Ishikawa (cell line): Measurements from ENCODE around the gene ARHGEF28.

Source experiments
- CEBPB ChIP-seq: IDR thresholded peaks from 2 replicates; pipeline ENCODE4 v1.6.1; 2012
- CREB1 ChIP-seq: IDR thresholded peaks from 2 replicates; pipeline ENCODE4 v1.6.1; 2012; ENCODE audit warnings: low read depth
- EGR1 ChIP-seq: IDR thresholded peaks from 2 replicates; pipeline ENCODE4 v1.6.1; 2012
- EP300 ChIP-seq: IDR thresholded peaks from 2 replicates; pipeline ENCODE4 v1.6.1; 2012; ENCODE audit warnings: borderline replicate concordance
- FOXM1 ChIP-seq: IDR thresholded peaks from 2 replicates; pipeline ENCODE4 v1.6.1; 2012; ENCODE audit warnings: low read depth, borderline replicate concordance
- MAX ChIP-seq: IDR thresholded peaks from 2 replicates; pipeline ENCODE4 v1.6.1; 2012
- NFIC ChIP-seq: IDR thresholded peaks from 2 replicates; pipeline ENCODE4 v1.6.1; 2012
- RAD21 ChIP-seq: IDR thresholded peaks from 2 replicates; pipeline ENCODE4 v1.6.1; 2012; ENCODE audit warnings: low read depth
- REST ChIP-seq: IDR thresholded peaks from 2 replicates; pipeline ENCODE4 v1.6.1; 2012; ENCODE audit warnings: low read depth, mild to moderate bottlenecking
- TAF1 ChIP-seq: IDR thresholded peaks from 2 replicates; pipeline ENCODE4 v1.6.1; 2012; ENCODE audit warnings: low read depth, mild to moderate bottlenecking
- TCF12 ChIP-seq: IDR thresholded peaks from 2 replicates; pipeline ENCODE4 v1.6.1; 2012; ENCODE audit warnings: low read depth
- TEAD4 ChIP-seq: IDR thresholded peaks from 2 replicates; pipeline ENCODE4 v1.6.1; 2012
- USF1 ChIP-seq: IDR thresholded peaks from 2 replicates; pipeline ENCODE4 v1.6.1; 2012
- YY1 ChIP-seq: IDR thresholded peaks from 2 replicates; pipeline ENCODE4 v1.6.1; 2012; ENCODE audit warnings: low read depth
- ZBTB7A ChIP-seq: IDR thresholded peaks from 2 replicates; pipeline ENCODE4 v1.6.1; 2012; ENCODE audit warnings: low read depth

Gene ARHGEF28

DNA sequence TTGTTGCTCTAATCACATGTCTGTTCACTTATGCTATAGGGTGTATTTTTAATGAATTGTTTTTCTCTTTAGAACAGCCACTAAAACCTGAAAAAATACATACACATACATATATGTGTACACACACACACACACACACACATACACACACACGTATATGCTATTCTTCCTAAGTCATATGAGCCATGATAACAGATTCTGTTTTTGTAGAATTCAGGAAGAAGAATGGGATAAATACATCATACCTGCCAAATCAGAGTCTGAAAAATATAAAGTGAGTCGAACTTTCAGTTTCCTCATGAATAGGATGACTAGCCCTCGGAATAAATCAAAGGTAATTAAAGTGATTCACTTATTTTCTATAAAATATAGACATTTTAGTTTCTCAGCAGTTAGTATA lies 231.4 kb downstream of the ARHGEF28 start:
- TF ChIP-seq CEBPB (no peak), USF1 (no peak), ZBTB7A (no peak)

GRCh38 chr5:73858054-73858453 lies 232.1 kb downstream of the ARHGEF28 start:
- TF ChIP-seq REST (no peak), EGR1 (no peak), USF1 (no peak), EP300 (no peak), NFIC (no peak), MAX (no peak), TEAD4 (no peak), CREB1 (no peak), ZBTB7A (no peak), TAF1 (no peak), FOXM1 (no peak), CEBPB (no peak), TCF12 (no peak), YY1 (no peak), RAD21 (no peak)

DNA sequence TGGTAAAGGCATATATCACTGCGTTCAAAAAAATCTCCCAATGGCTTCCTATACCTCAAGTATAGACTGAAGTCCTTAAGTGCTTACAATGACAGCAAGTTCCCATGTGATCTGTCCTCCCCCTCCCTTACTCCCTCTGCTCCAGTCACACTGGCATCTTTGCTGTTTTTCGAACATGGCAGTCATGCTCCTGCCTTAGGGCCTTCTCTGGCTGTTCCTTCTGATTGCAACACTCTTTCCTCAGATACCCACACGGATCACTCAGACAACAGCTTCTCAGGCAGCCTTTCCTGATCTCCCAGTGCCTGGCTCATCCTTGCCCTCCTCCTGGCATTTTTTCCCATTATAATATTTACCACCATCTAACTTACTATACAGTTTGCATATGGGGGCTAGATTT lies 232.8 kb downstream of the ARHGEF28 start:
- TF ChIP-seq RAD21, result no peak
- TF ChIP-seq MAX, result no peak
- no peak for TF ChIP-seq REST
- no peak for TF ChIP-seq YY1
- TF ChIP-seq FOXM1, result no peak
- TF ChIP-seq CREB1, result no peak
- TF ChIP-seq EP300, result no peak
- TF ChIP-seq TCF12, result no peak
- TF ChIP-seq EGR1, result no peak
- TF ChIP-seq NFIC, result no peak
- TF ChIP-seq ZBTB7A, result no peak
- TF ChIP-seq CEBPB, result no peak
- no peak for TF ChIP-seq USF1
- no peak for TF ChIP-seq TEAD4
- no peak for TF ChIP-seq TAF1

DNA sequence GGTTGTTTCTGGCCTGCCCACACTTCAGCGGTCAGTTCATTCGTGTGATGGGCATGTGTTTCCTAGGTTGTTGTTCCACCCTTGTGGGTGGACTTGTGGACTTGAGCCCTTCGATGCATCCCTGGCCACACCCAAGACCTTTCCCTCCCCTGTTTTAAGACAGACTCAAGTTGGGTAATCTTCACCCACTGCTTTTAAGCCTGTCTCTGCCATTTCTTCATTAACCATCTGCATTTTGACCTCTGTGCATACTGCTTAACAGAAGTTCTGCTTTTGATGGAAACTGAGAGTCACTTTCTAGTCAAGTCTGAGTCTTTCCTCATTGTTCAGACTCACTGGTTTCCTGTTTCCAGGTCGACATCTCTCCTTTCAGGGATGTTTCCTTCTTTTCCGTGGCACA lies 233.7 kb downstream of the ARHGEF28 start:
- TF ChIP-seq NFIC (no peak), CEBPB (no peak), ZBTB7A (no peak), CREB1 (no peak), USF1 (no peak), TCF12 (no peak), YY1 (no peak), FOXM1 (no peak), MAX (no peak), TEAD4 (no peak), RAD21 (no peak), EP300 (no peak), EGR1 (no peak), REST (no peak)
